ENCODE results near the gene LAMP5. TPM values are rescaled to one million over a fixed set of nuclear protein-coding genes. Genes with fewer than 3 reads are reported as not detected.

LAMP5 gene
- total RNA-seq, 1 donor from 2014 or later, result 0.80 TPM

- H3K9me3 Mint-ChIP-seq (ENCODE audit: unreplicated experiment), result no peaks in the 10 kb centered on the region
Measured at GRCh38 chr20:9576695-9577094, 62.3 kb downstream of the LAMP5 start.

GRCh38 chr20:9577397-9577796 is 63.0 kb downstream of the LAMP5 start:
- Mint-ChIP-seq H3K36me3 (ENCODE audit: low read depth, unreplicated experiment) (no peaks in the 10 kb centered on the region), H3K27me3 (ENCODE audit: unreplicated experiment) (no peaks in the 10 kb centered on the region), H3K4me1 (ENCODE audit: unreplicated experiment) (peaks cover 30% of the 10 kb centered on the region), H3K4me3 (ENCODE audit: unreplicated experiment) (no peak overlapping the region), H3K9me3 (ENCODE audit: unreplicated experiment) (no peaks in the 10 kb centered on the region), H3K27ac (ENCODE audit: unreplicated experiment) (no peak overlapping the region)
- no peak for TF ChIP-seq CTCF (IDR thresholded peaks at IDR 0.05; ENCODE audit: unreplicated experiment)
- no peak for DNase-seq (ENCODE audit: low spot score)

More at GRCh38 chr20:9576695-9577094, 62.3 kb downstream of the LAMP5 start:
- no peak for DNase-seq (ENCODE audit: low spot score)
- H3K4me1 Mint-ChIP-seq (ENCODE audit: unreplicated experiment), result peaks cover 26% of the 10 kb centered on the region
- no peak overlapping the region for H3K4me3 Mint-ChIP-seq (ENCODE audit: unreplicated experiment)
- TF ChIP-seq CTCF (IDR thresholded peaks at IDR 0.05; ENCODE audit: unreplicated experiment), result no peak
- no peaks in the 10 kb centered on the region for H3K27me3 Mint-ChIP-seq (ENCODE audit: unreplicated experiment)
- H3K36me3 Mint-ChIP-seq (ENCODE audit: low read depth, unreplicated experiment), result no peaks in the 10 kb centered on the region
- no peak overlapping the region for H3K27ac Mint-ChIP-seq (ENCODE audit: unreplicated experiment)

- TF ChIP-seq CTCF (IDR thresholded peaks at IDR 0.05; ENCODE audit: unreplicated experiment), result no peak
- no peaks in the 10 kb centered on the region for H3K9me3 Mint-ChIP-seq (ENCODE audit: unreplicated experiment)
- no peaks in the 10 kb centered on the region for H3K27me3 Mint-ChIP-seq (ENCODE audit: unreplicated experiment)
- H3K4me3 Mint-ChIP-seq (ENCODE audit: unreplicated experiment), result no peak overlapping the region
- peaks cover 37% of the 10 kb centered on the region for H3K4me1 Mint-ChIP-seq (ENCODE audit: unreplicated experiment)
- H3K27ac Mint-ChIP-seq (ENCODE audit: unreplicated experiment), result no peak overlapping the region
- no peak for DNase-seq (ENCODE audit: low spot score)
- H3K36me3 Mint-ChIP-seq (ENCODE audit: low read depth, unreplicated experiment), result no peaks in the 10 kb centered on the region
Measured at GRCh38 chr20:9578594-9578993, 64.2 kb downstream of the LAMP5 start.
